Glomerular visceral epithelial cell (primary cell): ENCODE results near the gene FRMD4A.
"Not testable (repeated sequence)": the region's sequence is repeated elsewhere in the genome, so short reads cannot be mapped to it uniquely, and the experiment has no call there.

Experiments used
- DNase-seq: peaks from one replicate; pipeline ENCODE4 v3.0.0-alpha.2; 2016; ENCODE audit errors: extremely low spot score

FRMD4A gene

DNA sequence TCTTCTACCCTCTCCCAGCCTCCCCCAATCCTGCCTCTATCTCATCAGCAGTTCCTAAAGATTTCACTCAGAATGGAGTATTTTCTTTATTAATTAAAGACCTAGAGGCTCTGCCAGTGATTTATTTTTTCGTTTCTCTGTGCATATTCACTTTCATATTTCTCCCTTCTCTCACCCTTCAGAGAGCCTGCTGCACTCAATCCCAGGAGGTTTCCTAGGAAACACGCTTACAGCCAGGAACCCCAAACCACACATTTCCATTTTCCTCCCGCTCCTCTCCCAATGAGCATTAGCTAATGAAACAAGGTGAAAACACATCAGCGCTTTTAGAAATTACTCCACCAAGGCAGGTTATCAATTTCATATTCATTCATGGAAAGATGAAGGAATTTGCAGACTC is 180.2 kb downstream of the FRMD4A start:
- no peak for DNase-seq

- no peak for DNase-seq
Observed at GRCh38 chr10:14146501-14146900, 184.2 kb downstream of the FRMD4A start.

GRCh38 chr10:14146025-14146424 is 184.7 kb downstream of the FRMD4A start:
- DNase-seq = no peak

DNA sequence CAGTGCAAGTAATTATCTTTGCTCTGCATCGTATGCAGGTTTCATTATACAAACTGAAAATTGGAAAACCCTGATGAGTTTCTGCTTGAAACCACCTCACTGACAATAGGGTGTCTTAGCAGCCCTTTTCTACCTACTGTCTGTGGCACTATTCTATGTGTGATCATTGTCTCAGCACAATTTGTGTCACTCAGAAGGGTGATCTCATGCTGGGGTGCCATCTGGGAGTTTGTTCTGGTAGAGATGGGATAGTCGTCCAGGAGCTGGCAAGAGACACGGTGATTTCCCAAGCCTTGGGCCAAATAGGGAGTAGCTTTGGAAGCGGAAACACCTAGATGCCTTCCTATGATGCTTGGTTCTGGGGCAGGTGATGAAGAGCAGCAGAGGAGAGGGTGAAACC is 186.3 kb downstream of the FRMD4A start:
- no peak for DNase-seq

DNA sequence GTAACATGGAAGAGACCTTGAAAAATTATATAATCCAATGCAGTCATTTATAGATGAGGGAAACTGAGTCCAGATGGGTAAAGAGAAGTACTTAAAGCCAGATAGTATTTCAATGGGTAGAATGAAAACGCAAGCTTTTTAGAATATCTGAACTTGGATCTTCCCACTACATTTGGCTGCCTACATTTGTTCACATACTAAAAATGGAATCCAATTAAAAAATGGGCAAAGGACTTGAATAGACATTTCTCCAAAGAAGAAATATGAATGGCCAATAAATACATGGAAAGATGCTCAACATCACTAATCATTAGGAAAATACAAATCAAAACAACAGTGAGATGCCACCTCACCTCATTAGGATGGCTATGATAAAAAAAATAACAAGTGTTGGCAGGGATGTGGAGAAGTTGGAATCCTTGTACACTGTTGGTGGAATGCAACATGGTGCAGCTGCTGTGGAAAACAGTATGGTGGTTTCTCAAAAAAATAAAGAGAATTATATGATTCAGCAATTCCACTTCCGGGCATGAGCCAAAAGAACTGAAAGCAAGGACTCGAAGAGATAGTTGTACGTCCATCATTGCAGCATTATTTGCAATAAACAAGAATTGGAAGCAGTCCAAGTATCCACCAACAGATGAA is 188.0 kb downstream of the FRMD4A start:
- DNase-seq = no peak

GRCh38 chr10:14141283-14141682 is 189.4 kb downstream of the FRMD4A start:
- DNase-seq = no peak

- no peak for DNase-seq
Observed at GRCh38 chr10:14137391-14137790, 193.3 kb downstream of the FRMD4A start.

- not testable (repeated sequence) for DNase-seq
Observed at GRCh38 chr10:14135196-14135595, 195.5 kb downstream of the FRMD4A start.

DNA sequence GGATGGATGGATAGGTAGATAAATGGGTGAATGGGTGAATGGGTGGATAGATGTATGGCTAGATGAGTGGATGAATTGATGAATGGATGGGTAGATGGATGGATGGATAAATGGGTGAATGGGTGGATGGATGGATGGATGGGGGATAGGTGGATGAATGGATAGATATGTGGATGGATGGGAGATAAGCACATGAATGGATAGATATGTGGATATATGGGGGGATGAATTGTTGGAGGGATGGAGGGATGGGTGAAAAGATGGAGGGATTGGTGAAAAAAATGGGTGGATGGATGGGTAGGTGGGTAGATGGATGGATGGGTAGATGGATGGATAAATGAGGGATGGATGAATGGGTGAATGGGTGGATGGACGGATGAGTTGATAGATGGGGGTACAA is 196.4 kb downstream of the FRMD4A start:
- no peak for DNase-seq

GRCh38 chr10:14131261-14131960 is 199.3 kb downstream of the FRMD4A start:
- DNase-seq = no peak

GRCh38 chr10:14129770-14130169 is 201.0 kb downstream of the FRMD4A start:
- DNase-seq = no peak

DNA sequence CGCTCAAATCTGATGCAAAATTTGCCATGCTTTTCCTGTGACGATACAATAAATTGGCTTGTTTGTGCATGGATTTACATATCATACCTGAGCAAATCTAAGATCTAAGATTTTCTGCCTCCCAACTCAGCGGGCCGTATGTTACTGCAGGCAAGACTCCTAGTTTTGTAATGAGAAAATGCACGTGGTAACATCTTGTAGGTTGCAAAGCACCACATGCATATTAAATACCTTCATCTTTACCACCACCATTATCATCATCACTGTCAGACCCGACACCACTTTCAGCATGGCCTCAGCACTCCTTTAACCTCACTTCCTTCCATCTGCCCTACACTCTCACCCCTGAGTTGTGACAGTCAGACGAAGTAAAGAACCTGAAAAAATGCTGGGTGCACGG is 202.2 kb downstream of the FRMD4A start:
- no peak for DNase-seq

- peak; percentile 26 for DNase-seq
Observed at GRCh38 chr10:14126697-14127440, 203.9 kb downstream of the FRMD4A start.

DNA sequence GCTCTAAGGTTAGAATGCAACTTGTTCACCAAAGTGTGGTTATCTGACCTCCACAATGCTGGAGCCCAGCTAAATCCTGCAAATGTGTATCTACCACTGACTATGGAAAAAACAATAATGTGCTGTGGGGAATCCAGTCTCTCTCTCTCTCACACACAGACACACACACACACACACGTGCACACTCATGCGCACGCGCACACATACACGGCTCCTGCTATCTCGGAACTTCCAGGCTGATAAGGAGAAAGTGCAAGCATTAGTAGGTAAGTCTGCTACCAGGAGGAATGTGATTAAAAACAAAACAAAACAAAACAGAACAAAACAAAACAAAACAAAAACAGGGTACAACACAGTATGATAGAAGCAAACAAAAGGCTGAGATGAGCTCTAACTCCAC is 205.2 kb downstream of the FRMD4A start:
- DNase-seq = no peak

GRCh38 chr10:14124941-14125340 is 205.8 kb downstream of the FRMD4A start:
- no peak for DNase-seq

DNA sequence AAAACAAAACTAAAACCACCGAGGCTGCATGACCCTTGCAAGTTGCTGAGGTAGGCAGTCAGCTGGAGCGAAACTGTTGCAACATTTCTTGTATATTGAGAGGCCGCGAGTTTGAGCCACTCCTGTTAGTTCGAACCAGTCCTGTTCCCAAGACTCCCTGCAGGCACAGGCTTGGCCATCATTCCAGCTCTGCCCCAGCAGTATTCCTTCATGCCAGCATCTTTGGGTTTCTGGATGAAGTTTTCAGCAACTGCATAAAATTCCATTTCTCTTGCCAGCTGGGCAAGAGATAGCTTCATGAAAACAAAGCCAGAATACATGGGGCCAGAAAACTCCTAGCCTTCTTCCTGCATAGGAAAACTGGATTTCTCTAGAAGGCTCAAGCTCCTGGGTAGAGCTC is 207.6 kb downstream of the FRMD4A start:
- no peak for DNase-seq

DNA sequence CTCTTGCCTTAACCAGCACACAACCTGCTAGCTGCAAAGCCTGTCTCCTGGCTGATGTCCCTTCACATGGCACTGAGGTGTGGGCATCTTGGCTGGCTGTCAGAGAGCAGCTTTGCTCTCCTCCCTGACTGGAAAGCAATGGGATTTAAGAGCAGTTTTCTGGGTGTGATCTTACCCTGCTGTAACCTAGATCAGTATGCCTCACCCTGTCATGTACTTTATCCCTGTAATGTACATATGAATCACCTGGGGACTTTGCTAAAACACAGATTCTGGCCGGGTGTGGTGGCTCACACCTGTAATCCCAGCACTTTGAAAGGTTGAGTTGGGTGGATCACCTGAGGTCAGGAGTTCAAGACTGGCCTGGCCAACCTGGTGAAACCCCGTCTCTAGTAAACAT is 209.9 kb downstream of the FRMD4A start:
- no peak for DNase-seq

DNA sequence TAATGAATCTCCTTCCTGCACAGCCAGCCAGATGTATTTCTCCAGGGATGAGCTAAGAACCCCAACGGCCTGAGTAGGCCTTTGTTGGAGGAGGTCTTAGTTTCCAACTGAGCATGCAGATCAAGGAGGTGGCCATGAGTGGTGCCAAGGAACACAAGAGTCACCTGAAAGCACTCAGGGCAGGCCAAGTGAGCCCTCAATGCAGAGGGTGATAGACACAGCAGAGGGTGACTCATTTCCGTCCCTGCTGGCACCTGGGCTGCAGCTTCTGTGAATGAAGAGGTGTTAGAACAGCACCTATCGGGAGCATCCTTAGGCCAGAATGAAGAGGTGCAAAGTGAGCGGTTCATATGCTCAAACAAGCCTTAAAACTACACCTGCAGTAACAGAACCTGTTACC is 211.8 kb downstream of the FRMD4A start:
- DNase-seq = no peak

DNA sequence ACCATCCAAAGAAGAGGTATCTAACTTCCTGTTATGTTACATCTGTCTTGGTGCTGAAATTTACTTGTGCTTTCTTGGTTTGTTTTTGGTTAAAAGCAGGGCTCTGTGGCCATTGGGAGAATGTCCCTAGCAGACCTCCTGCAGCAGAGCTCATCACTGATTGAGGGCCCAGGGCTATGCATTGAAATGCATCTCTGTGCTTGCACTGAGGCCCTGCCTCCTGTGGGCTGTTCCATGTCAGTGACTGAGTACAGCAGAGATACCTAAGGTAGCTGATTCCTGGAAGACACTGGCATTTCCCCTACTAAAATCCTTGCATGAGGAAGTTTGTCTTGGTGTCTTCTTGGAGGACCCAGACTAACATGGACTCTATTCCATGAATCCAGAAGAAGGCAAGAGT is 213.9 kb downstream of the FRMD4A start:
- DNase-seq = no peak

- no peak for DNase-seq
Observed at GRCh38 chr10:14116021-14116420, 214.7 kb downstream of the FRMD4A start.

GRCh38 chr10:14114791-14115190 is 215.9 kb downstream of the FRMD4A start:
- no peak for DNase-seq

DNA sequence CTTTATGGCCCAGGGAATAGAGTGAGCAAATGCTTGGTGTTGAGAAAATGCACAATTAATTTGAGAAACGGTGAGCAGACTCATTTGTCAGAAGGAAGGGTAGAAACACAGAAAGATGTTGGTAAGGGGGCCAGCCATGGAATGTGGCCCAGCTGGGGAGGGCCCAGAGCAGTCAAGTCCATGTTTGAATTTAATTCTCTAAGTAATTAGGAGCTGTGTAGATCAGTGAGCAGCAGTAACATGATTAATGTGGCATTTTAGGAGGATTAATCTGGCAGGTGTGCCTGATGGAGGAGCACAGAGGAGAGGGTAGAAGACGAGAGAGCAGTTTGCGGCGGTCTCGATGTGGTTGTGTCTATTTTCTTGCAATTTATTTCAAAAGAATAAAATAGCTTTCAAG is 218.7 kb downstream of the FRMD4A start:
- no peak for DNase-seq

DNA sequence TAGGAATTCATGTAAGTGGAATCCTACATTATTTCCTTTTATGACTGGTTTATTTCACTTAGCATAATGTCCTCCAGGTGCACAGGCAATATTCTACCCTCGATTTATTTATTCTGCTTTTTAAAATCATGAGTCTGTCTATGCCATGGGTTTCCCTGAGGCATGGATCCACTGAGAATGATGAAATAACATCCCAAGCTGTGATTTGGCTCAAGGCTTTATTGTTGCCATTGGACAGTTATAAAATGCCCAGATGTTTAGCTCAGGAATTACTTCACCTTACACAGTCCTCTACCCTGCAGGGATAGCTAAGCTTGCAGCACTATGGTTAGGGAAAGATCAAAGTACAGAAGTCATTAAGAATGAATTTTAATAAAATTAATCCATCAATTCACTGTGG is 219.5 kb downstream of the FRMD4A start:
- DNase-seq = no peak
